Activated naive CD8-positive, alpha-beta T cell treated with anti-CD3 and anti-CD28 coated beads, Interleukin-2, amount 50 U/mL, for 16 hours (primary cell): ENCODE data around the gene CSRP1.
A peak's percentile ranks its signal among the peaks of the same experiment; 100 is the strongest.

ENCODE experiments used
- DNase-seq: peaks from one replicate; pipeline ENCODE4 v3.0.0-alpha.2; 2020; ENCODE audit warnings: low read depth, low spot score

Gene CSRP1

DNA sequence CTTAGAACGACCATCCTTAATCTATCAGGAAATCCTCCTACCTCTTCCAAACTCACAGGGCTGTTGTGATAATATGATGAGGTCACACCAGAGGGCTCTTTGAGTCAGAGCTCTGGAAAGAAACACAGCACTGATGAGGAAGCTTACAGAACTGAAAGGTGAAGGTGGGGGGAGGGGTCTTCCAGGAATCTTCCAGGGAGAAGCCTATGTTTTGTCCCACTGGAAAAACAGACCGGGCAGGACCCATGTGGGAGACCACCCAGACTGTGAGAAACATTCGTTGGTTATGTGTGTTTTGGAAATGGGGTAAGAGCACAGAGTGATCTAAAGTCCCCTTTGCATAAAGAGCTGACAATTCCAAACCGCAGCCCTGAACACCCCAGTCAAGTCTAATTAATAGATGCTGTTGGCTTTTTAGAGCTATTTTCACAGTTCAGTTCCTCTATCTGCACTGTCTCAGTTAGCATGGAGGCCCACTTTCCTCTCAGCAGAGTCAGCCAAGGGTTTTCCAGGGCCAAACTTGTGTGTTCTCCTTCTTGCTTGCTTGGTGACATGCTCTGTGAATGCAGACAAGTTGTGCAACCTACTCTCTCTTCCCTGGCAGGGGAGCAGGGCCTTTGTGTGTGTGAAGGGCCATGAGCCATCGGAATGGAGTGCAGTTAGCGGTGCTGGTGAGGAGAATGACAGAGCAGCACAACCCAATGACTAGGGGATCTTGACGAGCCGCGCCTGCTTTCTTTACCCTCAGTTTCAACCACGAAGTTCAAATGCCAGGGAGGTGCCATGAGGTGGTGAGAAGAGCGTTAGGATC is 50.2 kb downstream of the CSRP1 start:
- no peak for DNase-seq

DNA sequence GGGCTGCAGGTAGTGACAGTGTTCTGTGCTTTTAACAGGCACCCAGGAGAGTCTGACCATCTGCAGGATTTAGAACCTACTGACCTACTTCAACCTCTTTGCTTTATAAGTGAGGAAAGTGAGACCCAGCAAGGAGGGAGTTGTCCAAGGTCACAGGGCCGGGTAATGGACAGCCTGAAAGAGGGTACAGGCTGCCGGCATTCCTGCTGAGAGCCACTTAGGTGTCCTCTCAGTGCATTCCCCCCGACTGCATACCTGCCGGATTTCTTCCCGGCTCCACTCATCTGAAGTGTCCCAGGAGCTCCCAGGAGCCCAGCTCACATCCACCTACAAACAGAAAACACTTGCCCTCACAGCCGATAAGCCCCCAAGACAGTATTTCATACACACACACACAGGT is 51.8 kb downstream of the CSRP1 start:
- no peak for DNase-seq

DNA sequence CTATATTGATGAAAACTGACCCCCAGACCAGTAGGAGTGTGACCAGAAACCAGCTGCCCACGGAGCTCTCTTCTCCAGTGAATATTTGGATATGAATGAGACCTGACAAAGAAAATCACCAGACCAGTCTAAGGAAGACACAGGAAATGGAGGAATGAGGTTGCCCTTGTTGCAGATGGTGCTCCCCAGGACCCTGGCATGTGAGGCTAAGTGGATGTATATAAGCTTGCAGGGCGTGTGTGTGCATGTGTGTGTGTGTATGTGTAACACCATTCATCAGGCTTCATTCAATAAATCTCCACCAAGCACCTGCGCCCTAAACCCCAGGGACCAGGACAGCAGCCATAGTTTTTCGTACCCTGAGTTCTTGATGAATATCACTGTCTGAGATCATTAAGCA is 52.3 kb downstream of the CSRP1 start:
- no peak for DNase-seq

DNA sequence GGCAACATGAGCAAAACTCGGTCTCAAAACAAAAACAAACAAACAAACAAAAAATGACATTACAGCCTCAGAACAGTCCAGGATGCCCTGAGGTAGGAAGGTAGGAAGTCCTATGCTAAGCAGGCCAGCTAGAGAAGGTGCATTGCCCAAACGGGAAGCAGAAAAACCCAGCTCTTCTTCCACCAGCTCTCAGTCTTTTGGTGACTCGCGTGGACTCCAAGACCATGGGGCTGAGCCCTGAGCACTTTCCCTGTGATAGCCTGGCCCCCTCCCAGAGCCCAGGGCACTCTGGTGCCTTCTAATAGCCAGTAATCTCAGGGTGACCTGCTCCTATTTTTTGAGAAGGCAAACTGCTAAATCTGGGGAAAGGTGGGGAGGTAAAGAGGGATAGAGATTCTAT is 54.1 kb downstream of the CSRP1 start:
- DNase-seq = no peak

DNA sequence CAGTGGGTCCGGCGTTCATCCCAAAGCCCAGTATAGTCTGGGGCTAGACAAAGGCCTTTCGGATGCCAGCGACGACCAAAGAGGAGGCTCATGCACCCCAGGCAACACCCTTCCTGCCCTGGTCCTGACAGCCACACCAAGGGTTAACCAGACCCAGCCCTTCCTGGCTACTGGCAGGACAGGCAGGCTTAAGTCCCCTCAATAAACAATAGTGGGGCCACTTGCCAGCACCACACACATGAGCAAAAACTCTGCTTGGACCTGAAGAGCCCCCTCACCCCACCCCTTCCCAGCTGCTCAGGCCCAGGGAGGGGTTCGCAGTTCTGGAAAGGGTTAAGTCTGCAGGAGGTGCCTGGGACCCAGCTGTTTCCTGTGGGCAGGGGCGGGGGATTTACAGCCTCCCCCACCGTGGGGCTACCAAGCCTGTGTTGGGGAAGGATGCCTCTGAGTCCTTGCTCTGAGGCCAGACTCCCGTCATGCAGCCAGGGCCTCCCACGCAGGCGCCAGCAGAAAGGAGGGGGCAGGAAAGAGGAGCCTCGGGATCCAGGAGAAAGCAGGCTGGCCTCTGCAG is 56.1 kb downstream of the CSRP1 start:
- DNase-seq = no peak

DNA sequence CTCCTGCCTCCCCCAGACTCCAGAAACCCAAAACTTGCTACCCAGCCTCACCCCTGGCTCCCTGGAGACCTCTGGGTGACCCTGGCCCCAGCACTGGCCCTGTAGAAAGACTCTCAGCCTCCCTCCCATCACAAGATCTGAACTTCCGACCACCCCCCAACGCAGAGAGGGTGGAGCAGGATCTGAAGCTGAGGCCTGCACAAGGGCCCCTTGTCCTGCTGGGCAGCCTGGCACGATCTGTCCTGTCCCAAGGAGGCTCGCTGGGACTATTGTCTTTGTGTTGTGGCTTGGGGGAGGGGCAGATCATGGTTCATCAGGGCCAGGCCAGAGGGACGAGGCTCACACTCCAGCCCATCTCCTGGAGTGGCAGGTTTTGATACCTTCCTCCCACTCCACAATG is 57.9 kb downstream of the CSRP1 start:
- no peak for DNase-seq

DNA sequence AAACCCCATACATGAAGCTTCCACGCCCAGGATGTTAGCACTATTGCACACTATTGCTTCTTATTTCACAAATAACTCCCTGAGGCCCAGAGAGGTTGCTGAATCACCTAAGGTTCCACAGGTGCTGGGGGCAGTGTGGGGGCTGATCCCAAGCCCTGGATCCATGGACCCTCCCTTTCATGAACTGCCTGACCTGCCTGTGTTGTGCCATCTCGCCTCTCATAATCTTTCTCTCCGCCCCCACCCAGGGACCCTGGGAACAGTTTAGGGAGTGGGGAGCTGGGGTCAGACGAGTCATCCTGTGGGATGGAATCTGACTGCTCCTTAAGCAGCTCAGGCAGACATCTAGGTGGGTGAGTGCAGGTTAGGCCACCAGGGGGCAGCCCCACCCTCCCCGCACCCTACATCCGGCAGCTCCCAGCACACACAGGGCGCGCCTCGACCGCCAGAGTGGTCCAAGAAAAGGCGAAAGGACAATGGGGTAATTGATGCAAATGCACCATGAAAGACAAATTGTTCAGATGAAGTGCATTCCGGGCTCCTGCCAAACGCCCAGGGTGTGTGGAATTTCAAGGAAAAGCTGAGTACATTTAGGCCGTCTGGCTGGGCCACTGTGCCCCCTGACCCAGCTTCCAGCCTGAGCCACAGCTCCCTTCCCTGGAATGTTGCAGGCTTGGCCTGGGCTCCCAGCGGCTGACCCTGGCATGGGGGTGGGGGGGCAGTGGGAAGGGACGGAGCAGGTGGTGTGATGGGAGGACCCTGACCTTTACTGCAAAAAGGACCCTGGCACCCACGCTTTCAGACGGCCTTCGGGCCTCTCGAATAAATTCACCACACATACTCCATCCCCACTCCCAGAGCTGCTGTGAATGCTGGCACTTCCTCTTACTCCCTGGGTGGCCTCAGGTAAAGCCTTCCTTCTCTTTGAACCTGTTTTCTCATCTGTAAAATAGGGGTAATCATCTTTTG is 58.7 kb downstream of the CSRP1 start:
- DNase-seq = peak; percentile 17

DNA sequence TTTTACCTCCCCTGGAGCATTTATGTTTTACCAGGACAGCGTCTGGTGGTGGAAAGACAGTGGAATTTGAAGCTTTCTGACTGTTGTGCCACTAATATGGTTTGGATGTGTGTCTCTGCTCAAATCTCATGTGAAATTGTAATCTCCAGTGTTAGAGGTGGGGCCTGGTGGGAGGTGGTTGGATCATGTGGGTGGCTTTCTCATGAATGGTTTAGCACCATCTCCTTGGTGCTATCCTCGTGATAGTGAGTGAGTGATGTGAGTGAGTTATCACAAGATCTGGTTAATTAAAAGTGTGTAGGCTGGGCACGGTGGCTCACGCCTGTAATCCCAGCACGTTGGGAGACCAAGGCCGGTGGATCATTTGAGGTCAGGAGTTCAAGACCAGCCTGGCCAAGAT is 61.6 kb downstream of the CSRP1 start:
- DNase-seq = no peak

DNA sequence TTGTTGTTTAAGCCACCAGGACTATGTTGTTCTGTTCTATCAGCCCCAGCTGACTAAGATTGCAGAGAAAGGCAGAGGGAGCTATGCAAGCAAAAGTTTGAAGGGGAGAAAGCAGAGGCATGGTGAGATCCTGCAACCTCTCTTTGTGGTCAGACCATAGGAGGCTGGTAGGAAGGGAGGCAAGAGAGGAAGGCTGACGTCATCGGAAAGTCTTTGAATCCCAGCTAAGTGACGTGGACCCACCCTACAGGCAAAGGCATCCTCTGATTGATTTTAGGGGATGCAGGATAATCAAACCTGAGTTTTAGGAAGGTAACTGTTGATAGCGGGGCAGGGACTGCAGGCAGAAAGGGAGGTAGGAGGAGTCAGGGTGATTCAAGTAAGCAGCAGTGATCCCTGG is 62.1 kb downstream of the CSRP1 start:
- DNase-seq = no peak

DNA sequence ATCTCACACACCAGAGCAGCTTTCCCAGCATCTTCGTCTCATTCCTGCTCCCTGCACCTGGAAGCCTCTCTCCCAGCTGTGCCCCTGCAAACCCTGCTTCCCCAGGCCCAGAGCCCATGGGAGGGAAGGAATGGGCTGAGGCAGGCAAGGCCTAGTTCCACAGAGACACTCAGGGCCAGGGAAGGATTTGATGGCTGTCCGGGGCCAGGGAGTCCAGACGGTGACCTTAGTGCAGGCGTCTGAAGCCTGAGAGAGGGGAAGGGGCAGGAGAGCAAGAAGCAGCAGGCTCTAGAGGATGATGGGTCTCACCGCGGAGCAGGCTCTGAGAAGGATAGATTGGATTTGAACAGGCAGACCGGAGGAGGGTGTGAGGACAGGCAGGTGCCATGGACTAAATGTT is 63.2 kb downstream of the CSRP1 start:
- no peak for DNase-seq

DNA sequence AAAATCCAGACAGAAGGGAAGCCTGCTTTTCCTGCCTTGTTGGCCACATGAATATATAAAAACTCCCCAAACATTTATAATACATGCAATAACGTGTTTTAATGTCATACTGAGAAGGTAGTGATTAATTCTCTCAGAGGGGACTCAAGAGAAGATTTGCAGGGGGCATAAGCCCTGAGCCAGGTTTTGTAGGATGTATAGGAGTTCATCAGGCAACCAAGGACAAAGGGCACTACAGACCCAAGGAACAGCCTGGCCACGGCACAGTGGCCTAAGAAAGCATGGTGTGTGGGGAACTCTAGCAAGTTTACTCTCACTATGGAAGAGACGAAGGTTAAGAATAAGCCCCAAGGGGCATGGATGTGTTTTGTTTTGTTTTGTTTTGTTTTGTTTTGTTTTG is 70.0 kb downstream of the CSRP1 start:
- DNase-seq = no peak

DNA sequence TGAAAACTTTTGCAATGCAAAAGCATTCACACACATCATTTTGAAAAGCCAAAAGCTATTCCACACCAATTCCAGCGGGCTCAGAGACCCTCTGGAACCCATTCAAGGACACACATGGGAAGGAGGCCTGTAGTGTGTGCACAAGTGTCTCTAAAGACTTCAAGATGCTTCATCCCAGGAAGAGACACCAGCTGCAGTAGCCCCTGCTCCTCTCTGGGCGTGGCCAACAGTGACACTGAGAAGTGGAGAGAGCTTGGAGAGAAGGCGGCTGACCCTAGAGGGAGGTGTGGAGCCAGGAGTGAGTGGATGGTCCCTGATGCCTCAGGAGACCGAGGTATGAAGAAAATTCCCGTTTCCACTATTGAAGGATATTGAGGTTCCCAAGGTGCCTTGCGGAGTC is 70.5 kb downstream of the CSRP1 start:
- no peak for DNase-seq

DNA sequence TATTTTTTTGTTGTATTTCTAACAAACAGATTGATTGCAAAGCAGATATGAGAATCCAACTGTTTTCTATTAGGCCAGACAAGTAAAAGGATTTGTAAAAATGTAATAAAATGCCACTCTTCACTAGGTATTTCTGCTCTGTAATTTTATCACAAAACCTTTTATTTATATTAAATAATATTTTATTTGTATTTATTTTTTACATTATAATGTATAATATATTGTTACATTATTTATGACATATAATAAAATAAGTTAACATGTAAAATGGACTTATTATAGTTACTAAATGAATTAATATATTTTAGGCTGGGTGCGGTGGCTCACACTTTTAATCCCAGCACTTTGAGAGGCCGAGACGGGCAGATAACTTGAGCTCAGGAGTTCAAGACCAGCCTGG is 72.7 kb downstream of the CSRP1 start:
- no peak for DNase-seq

DNA sequence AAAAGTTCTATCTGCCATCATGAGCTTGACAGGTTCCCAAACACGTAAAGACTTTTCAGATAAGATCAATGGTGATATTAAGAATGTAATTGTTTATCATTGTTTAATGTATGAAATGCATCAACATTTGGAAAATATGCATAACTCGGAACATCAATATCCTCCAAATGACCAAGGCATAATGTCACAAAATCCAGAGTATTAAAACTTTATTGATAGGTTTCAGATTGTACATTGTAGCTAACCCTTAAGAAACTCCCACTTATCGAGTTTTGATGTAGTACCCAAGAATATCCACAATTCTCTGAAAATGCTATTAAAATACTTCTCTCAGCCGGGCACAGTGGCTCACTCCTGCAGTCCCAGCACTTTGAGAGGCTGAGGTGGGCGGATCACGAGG is 73.3 kb downstream of the CSRP1 start:
- DNase-seq = no peak
